Activated CD4-positive, alpha-beta memory T cell treated with anti-CD3 and anti-CD28 coated beads, Interleukin-2, amount 10 ng/mL, durations not matched to agents 7 days and 5 days (primary cell): ENCODE results near the gene KLK15. TPM values are rescaled to one million over a fixed set of nuclear protein-coding genes. Genes with fewer than 3 reads are reported as not detected.

Experiments
- CTCF ChIA-PET: fragments of 350-600 bp; sonication (Branson Sonifier 250); formaldehyde crosslinking; loops from one replicate; lab custom pipeline; 2021; ENCODE audit warnings: antibody characterized with exemption, inconsistent platforms; lab: Charles Lee
- POLR2A ChIA-PET: fragments of 350-600 bp; sonication (Branson Sonifier 250); formaldehyde crosslinking; loops from one replicate; lab custom pipeline; 2021; ENCODE audit warnings: antibody characterized with exemption; lab: Charles Lee
- DNase-seq: peaks from one replicate; pipeline ENCODE4 v3.0.0-alpha.2; 2020
- H3K27ac Mint-ChIP-seq: one replicate; pipeline ENCODE4 v1.8.0; 2021; ENCODE audit warnings: mild to moderate bottlenecking, mixed read lengths
- H3K27me3 Mint-ChIP-seq: one replicate; pipeline ENCODE4 v1.8.0; 2021; ENCODE audit warnings: mixed read lengths
- H3K36me3 Mint-ChIP-seq: one replicate; pipeline ENCODE4 v1.8.0; 2021; ENCODE audit warnings: low read depth, mixed read lengths
- H3K4me1 Mint-ChIP-seq: one replicate; pipeline ENCODE4 v1.8.0; 2021; ENCODE audit warnings: mixed read lengths
- H3K4me3 Mint-ChIP-seq: one replicate; pipeline ENCODE4 v1.8.0; 2021; ENCODE audit warnings: mild to moderate bottlenecking, mixed read lengths
- H3K9me3 Mint-ChIP-seq: one replicate; pipeline ENCODE4 v1.8.0; 2021; ENCODE audit warnings: mixed read lengths
- total RNA-seq, 2 experiments: library from RNA; stranded (reverse); gene quantifications; one replicate each; pipeline ENCODE4 v1.2.3, GENCODE V29; 2021

The KLK15 gene, protein sequence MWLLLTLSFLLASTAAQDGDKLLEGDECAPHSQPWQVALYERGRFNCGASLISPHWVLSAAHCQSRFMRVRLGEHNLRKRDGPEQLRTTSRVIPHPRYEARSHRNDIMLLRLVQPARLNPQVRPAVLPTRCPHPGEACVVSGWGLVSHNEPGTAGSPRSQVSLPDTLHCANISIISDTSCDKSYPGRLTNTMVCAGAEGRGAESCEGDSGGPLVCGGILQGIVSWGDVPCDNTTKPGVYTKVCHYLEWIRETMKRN
- total RNA-seq, result not detected

DNA sequence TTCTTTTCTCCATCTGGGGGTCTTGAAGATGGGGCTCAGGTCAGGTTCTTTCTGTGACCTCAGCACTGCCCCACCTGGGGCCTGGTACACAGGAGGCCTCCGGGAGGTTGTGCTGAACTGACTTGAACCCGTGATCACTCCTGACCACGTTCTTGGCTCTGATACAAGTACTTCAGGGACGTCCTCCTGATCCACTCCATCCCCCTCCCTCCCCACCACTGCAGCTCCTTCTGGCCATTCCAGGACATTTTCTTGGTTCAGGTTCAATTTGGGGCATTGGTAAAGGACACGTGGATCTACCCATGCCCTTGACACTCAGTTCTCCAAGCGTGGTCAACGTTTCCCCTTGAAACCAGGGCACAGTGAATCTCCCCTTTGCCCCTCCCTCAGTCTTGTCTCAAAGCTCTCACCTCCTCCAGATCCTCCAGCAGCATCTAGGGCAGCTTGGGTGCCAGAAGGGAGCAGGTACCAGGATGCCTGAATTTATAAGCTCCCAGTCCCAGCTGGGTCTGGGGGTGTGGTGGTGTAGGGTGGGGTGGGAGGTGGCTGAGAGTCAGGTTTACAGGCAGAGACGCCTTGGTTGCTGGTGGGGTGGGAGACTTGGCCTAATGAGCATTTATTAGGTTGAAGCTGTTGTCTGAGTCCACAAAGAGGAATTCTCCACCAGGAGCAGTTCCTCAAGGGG lies at the start of gene KLK15:
Gene KLK15 (minus strand): TSS at position 458 of the 685 bp plus-strand sequence. CDS start 2,082 bp downstream, outside the sequence.
- H3K4me1 Mint-ChIP-seq, result peaks cover 11% of the 10 kb centered on the region
- H3K27me3 Mint-ChIP-seq, result peaks cover 26% of the 10 kb centered on the region
- H3K36me3 Mint-ChIP-seq, result no peaks in the 10 kb centered on the region
- no peaks in the 10 kb centered on the region for H3K9me3 Mint-ChIP-seq
- CTCF ChIA-PET, result no interaction called here
- no peak within 1 kb of the TSS for H3K4me3 Mint-ChIP-seq
- POLR2A ChIA-PET, result no interaction called here
- no peak within 1 kb of the TSS for H3K27ac Mint-ChIP-seq
- DNase-seq, result no peak

DNA sequence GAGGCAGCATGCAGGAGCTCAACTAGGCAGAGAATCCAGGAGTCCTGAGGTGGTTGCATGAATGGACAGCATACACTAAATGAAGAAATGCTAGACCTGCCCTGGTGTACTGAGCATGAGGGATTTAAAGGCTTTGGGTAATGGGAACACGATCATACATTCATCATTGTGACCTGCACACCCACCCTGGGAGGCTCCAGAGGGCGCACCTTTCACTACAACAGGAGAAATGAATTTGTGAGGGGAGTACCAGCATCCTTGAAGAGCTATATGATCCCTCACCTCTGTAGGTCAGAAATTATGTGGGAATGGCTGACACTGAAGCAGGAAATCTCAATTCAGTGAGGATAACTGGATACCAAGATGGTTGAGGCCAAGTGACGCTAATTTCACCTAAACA lies 48.8 kb upstream of the KLK15 start:
- POLR2A ChIA-PET, result no interaction called here
- DNase-seq, result no peak
- Mint-ChIP-seq H3K36me3 (no peaks in the 10 kb centered on the region), H3K27ac (no peak overlapping the region), H3K27me3 (peaks cover 23% of the 10 kb centered on the region), H3K9me3 (no peaks in the 10 kb centered on the region), H3K4me3 (no peak overlapping the region), H3K4me1 (no peaks in the 10 kb centered on the region)
- CTCF ChIA-PET, result interaction anchor here (0.9 kb wide), 1 partner anchor 40 kb away, joined by 3 read pairs; no protein-coding TSS in a partner anchor

DNA sequence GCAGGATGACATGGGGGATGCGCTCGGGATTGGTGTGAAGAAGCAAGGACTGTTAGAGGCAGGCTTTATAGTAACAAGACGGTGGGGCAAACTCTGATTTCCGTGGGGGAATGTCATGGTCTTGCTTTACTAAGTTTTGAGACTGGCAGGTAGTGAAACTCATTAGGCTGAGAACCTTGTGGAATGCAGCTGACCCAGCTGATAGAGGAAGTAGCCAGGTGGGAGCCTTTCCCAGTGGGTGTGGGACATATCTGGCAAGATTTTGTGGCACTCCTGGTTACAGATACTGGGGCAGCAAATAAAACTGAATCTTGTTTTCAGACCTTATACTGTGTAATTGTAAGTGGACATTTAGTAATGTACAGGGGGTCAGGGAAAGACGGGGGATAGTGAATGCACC lies 46.9 kb upstream of the KLK15 start:
- no peaks in the 10 kb centered on the region for H3K4me1 Mint-ChIP-seq
- H3K36me3 Mint-ChIP-seq, result no peaks in the 10 kb centered on the region
- ChIA-PET CTCF (no interaction called here), POLR2A (no interaction called here)
- no peak overlapping the region for H3K27ac Mint-ChIP-seq
- peaks cover 20% of the 10 kb centered on the region for H3K27me3 Mint-ChIP-seq
- H3K9me3 Mint-ChIP-seq, result no peaks in the 10 kb centered on the region
- DNase-seq, result no peak
- no peak overlapping the region for H3K4me3 Mint-ChIP-seq

DNA sequence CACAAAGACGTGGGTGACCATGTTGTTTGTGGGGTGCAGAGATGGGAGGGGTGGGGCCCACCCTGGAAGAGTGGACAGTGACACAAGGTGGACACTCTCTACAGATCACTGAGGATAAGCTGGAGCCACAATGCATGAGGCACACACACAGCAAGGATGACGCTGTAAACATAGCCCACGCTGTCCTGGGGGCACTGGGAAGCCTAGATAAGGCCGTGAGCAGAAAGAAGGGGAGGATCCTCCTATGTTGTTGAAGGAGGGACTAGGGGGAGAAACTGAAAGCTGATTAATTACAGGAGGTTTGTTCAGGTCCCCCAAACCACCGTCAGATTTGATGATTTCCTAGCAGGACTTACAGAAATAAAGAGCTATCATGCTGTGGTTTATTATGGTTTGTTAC lies 45.5 kb upstream of the KLK15 start:
- Mint-ChIP-seq H3K4me1 (no peaks in the 10 kb centered on the region), H3K27me3 (peaks cover 17% of the 10 kb centered on the region), H3K9me3 (no peaks in the 10 kb centered on the region), H3K4me3 (no peak overlapping the region), H3K36me3 (no peaks in the 10 kb centered on the region), H3K27ac (no peak overlapping the region)
- ChIA-PET CTCF (no interaction called here), POLR2A (no interaction called here)
- DNase-seq, result no peak

DNA sequence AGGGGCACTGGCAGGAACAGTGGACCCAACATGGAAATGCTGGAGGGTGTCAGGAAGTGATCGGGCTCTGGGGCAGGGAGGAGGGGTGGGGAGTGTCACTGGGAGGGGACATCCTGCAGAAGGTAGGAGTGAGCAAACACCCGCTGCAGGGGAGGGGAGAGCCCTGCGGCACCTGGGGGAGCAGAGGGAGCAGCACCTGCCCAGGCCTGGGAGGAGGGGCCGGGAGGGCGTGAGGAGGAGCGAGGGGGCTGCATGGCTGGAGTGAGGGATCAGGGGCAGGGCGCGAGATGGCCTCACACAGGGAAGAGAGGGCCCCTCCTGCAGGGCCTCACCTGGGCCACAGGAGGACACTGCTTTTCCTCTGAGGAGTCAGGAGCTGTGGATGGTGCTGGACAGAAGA lies 44.0 kb upstream of the KLK15 start:
- no peaks in the 10 kb centered on the region for H3K9me3 Mint-ChIP-seq

DNA sequence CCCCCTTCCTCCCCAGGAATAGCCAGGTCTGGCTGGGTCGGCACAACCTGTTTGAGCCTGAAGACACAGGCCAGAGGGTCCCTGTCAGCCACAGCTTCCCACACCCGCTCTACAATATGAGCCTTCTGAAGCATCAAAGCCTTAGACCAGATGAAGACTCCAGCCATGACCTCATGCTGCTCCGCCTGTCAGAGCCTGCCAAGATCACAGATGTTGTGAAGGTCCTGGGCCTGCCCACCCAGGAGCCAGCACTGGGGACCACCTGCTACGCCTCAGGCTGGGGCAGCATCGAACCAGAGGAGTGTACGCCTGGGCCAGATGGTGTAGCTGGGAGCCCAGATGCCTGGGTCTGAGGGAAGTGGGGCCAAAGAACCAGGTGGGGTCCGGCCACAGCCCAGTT lies 43.1 kb upstream of the KLK15 start:
- CTCF ChIA-PET, result no interaction called here
- Mint-ChIP-seq H3K4me3 (no peak overlapping the region), H3K36me3 (no peaks in the 10 kb centered on the region), H3K9me3 (no peaks in the 10 kb centered on the region), H3K27me3 (peaks cover 20% of the 10 kb centered on the region), H3K4me1 (no peaks in the 10 kb centered on the region), H3K27ac (no peak overlapping the region)
- DNase-seq, result no peak
- POLR2A ChIA-PET, result no interaction called here

More for the DNA sequence above, 44.0 kb upstream of the KLK15 start:
- no peak for DNase-seq
- no peak overlapping the region for H3K4me3 Mint-ChIP-seq
- CTCF ChIA-PET, result no interaction called here
- H3K36me3 Mint-ChIP-seq, result no peaks in the 10 kb centered on the region
- H3K4me1 Mint-ChIP-seq, result no peaks in the 10 kb centered on the region
- H3K27ac Mint-ChIP-seq, result no peak overlapping the region
- POLR2A ChIA-PET, result no interaction called here
- peaks cover 18% of the 10 kb centered on the region for H3K27me3 Mint-ChIP-seq

DNA sequence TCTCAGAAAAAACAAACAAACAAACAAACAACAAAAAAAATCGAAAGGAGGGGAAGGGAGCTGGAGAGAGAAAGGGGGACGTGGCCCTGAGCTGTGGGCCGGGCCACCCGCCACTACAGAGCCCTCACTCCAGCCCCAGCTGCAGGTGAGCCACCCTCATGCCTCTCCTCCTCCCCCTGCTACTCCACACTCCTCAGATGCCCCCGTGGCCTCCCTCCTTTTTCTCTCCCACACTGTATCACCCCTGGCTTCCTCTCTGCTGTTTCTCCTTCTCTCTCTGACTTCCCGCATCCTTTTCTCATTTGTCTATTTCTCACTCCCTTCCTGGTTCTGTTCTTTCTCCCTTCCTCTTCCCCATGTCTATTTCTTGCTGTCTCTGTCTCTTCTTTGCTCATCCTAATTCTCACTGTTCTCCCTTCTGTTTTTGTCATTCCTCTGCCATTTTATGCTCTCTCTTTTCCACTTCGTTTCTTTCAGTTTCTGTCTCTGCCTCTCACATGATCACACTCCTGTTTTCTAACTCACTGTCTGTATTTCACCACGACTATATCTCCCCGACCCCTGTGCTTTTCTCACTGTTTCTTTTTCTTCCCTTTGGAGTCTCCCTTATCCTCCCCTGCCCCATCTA lies 42.5 kb upstream of the KLK15 start:
- no peaks in the 10 kb centered on the region for H3K36me3 Mint-ChIP-seq
- DNase-seq, result no peak
- no peaks in the 10 kb centered on the region for H3K4me1 Mint-ChIP-seq
- no peak overlapping the region for H3K27ac Mint-ChIP-seq
- H3K4me3 Mint-ChIP-seq, result no peak overlapping the region
- ChIA-PET POLR2A (no interaction called here), CTCF (no interaction called here)
- H3K9me3 Mint-ChIP-seq, result no peaks in the 10 kb centered on the region
- H3K27me3 Mint-ChIP-seq, result peaks cover 26% of the 10 kb centered on the region

DNA sequence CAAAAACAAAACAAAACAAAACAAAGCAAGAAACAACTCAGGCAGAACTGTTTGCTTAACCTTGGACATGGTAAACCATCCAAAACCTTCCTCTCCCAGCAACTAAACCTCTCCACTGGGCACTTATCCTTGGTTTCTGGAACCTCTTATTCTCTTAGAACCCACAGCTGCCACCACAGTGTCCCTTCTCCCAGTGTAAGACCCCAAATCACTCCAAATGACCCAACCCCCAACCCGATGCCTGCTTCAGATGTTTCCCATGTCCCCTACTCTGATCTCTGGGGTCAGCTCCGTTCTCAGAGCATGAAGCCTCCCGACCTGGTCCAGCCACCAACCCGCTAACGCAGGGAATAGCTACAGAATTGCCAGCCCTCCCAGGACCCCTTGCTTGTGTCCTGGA lies 40.8 kb upstream of the KLK15 start:
- ChIA-PET POLR2A (no interaction called here), CTCF (no interaction called here)
- H3K4me3 Mint-ChIP-seq, result no peak overlapping the region
- no peaks in the 10 kb centered on the region for H3K9me3 Mint-ChIP-seq
- DNase-seq, result no peak
- H3K4me1 Mint-ChIP-seq, result no peaks in the 10 kb centered on the region
- H3K27ac Mint-ChIP-seq, result no peak overlapping the region
- H3K36me3 Mint-ChIP-seq, result no peaks in the 10 kb centered on the region
- H3K27me3 Mint-ChIP-seq, result peaks cover 18% of the 10 kb centered on the region

DNA sequence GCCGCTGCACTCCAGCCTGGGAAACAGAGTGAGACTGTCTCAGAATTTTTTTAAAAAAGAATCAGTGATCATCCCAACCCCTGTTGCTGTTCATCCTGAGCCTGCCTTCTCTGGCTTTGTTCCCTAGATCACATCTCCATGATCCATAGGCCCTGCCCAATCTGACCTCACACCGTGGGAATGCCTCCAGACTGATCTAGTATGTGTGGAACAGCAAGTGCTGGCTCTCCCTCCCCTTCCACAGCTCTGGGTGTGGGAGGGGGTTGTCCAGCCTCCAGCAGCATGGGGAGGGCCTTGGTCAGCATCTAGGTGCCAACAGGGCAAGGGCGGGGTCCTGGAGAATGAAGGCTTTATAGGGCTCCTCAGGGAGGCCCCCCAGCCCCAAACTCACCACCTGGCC lies 39.7 kb upstream of the KLK15 start, which contains the start of gene KLK2:
Gene KLK2 (plus strand): TSS at position 384 of the 400 bp plus-strand sequence. CDS start 35 bp downstream, outside the sequence.
- no peaks in the 10 kb centered on the region for H3K9me3 Mint-ChIP-seq
- no peak within 1 kb of the TSS for H3K27ac Mint-ChIP-seq
- peaks cover 19% of the 10 kb centered on the region for H3K27me3 Mint-ChIP-seq
- no peak for DNase-seq
- CTCF ChIA-PET, result no interaction called here
- H3K36me3 Mint-ChIP-seq, result no peaks in the 10 kb centered on the region
- POLR2A ChIA-PET, result no interaction called here
- H3K4me1 Mint-ChIP-seq, result no peaks in the 10 kb centered on the region
- H3K4me3 Mint-ChIP-seq, result no peak within 1 kb of the TSS

DNA sequence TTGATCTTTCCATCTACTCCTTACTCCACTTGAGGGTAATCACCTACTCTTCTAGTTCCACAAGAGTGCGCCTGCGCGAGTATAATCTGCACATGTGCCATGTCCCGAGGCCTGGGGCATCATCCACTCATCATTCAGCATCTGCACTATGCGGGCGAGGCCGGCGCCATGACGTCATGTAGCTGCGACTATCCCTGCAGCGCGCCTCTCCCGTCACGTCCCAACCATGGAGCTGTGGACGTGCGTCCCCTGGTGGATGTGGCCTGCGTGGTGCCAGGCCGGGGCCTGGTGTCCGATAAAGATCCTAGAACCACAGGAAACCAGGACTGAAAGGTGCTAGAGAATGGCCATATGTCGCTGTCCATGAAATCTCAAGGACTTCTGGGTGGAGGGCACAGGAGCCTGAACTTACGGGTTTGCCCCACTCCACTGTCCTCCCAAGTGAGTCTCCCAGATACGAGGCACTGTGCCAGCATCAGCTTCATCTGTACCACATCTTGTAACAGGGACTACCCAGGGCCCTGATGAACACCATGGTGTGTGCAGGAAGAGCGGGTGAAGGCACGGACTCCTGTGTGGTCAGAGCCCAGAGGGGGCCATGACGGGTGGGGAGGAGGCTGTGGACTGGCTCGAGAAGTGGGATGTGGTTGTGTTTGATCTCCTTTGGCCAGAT lies 37.2 kb upstream of the KLK15 start:
- no peak overlapping the region for H3K27ac Mint-ChIP-seq
- peak; percentile 26 for DNase-seq
- H3K4me1 Mint-ChIP-seq, result no peaks in the 10 kb centered on the region
- POLR2A ChIA-PET, result no interaction called here
- no peaks in the 10 kb centered on the region for H3K36me3 Mint-ChIP-seq
- no peaks in the 10 kb centered on the region for H3K9me3 Mint-ChIP-seq
- no peak overlapping the region for H3K4me3 Mint-ChIP-seq
- CTCF ChIA-PET, result no interaction called here
- peaks cover 26% of the 10 kb centered on the region for H3K27me3 Mint-ChIP-seq

DNA sequence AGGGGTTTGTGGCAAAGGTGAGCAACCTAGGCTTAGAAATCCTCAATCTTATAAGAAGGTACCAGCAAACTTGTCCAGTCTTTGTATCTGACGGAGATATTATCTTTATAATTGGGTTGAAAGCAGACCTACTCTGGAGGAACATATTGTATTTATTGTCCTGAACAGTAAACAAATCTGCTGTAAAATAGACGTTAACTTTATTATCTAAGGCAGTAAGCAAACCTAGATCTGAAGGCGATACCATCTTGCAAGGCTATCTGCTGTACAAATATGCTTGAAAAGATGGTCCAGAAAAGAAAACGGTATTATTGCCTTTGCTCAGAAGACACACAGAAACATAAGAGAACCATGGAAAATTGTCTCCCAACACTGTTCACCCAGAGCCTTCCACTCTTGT lies 36.1 kb upstream of the KLK15 start:
- H3K4me3 Mint-ChIP-seq, result no peak overlapping the region
- no peaks in the 10 kb centered on the region for H3K36me3 Mint-ChIP-seq
- H3K27ac Mint-ChIP-seq, result no peak overlapping the region
- POLR2A ChIA-PET, result no interaction called here
- no peaks in the 10 kb centered on the region for H3K9me3 Mint-ChIP-seq
- DNase-seq, result no peak
- H3K4me1 Mint-ChIP-seq, result no peaks in the 10 kb centered on the region
- peaks cover 30% of the 10 kb centered on the region for H3K27me3 Mint-ChIP-seq
- CTCF ChIA-PET, result no interaction called here

DNA sequence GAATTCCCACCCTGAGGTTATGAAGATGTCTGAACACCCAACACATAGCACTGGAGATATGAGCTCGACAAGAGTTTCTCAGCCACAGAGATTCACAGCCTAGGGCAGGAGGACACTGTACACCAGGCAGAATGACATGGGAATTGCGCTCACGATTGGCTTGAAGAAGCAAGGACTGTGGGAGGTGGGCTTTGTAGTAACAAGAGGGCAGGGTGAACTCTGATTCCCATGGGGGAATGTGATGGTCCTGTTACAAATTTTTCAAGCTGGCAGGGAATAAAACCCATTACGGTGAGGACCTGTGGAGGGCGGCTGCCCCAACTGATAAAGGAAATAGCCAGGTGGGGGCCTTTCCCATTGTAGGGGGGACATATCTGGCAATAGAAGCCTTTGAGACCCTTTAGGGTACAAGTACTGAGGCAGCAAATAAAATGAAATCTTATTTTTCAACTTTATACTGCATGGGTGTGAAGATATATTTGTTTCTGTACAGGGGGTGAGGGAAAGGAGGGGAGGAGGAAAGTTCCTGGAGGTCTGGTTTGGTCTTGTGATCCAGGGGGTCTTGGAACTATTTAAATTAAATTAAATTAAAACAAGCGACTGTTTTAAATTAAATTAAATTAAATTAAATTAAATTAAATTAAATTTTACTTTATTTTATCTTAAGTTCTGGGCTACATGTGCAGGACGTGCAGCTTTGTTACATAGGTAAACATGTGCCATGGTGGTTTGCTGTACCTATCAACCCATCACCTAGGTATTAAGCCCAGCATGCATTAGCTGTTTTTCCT lies 28.3 kb upstream of the KLK15 start:
- no peaks in the 10 kb centered on the region for H3K4me1 Mint-ChIP-seq
- ChIA-PET POLR2A (no interaction called here), CTCF (no interaction called here)
- peaks cover 18% of the 10 kb centered on the region for H3K27me3 Mint-ChIP-seq
- no peaks in the 10 kb centered on the region for H3K36me3 Mint-ChIP-seq
- H3K27ac Mint-ChIP-seq, result no peak overlapping the region
- H3K9me3 Mint-ChIP-seq, result peaks cover 12% of the 10 kb centered on the region
- DNase-seq, result no peak
- no peak overlapping the region for H3K4me3 Mint-ChIP-seq
